Parathyroid adenoma (tissue), 2 donors: ENCODE measurements around the gene CCDC183.
"Not testable (repeated sequence)": the region's sequence is repeated elsewhere in the genome, so short reads cannot be mapped to it uniquely, and the experiment has no call there.

Experiments used
- H2AFZ ChIP-seq: fragments of 300-600 bp; sonication (generic); one replicate; pipeline ENCODE4 v1.7.0; 2017; ENCODE audit warnings: antibody characterized with exemption, mild to moderate bottlenecking
- H3K27ac ChIP-seq: fragments of 300-600 bp; sonication (generic); one replicate; pipeline ENCODE4 v1.7.0; 2017
- H3K27me3 ChIP-seq: fragments of 300-600 bp; sonication (generic); one replicate; pipeline ENCODE4 v1.7.0; 2017; ENCODE audit warnings: low read length; ENCODE audit not compliant: control insufficient read depth, insufficient read depth
- H3K36me3 ChIP-seq: fragments of 300-600 bp; sonication (generic); one replicate; pipeline ENCODE4 v1.7.0; 2017; ENCODE audit warnings: low read length; ENCODE audit not compliant: control insufficient read depth, insufficient read depth
- H3K4me1 ChIP-seq: fragments of 300-600 bp; sonication (generic); one replicate; pipeline ENCODE4 v1.7.0; 2017; ENCODE audit warnings: control low read depth
- H3K4me2 ChIP-seq: fragments of 300-600 bp; sonication (generic); one replicate; pipeline ENCODE4 v1.7.0; 2017; ENCODE audit warnings: low read length
- H3K4me3 ChIP-seq: fragments of 300-600 bp; sonication (generic); one replicate; pipeline ENCODE4 v1.7.0; 2017; ENCODE audit warnings: low read depth, low read length
- H3K79me2 ChIP-seq: fragments of 300-600 bp; sonication (generic); one replicate; pipeline ENCODE4 v1.7.0; 2017; ENCODE audit warnings: control low read depth
- H3K9ac ChIP-seq: fragments of 300-600 bp; sonication (generic); one replicate; pipeline ENCODE4 v1.7.0; 2017; ENCODE audit warnings: mild to moderate bottlenecking
- H3K9me3 ChIP-seq: fragments of 300-600 bp; sonication (generic); one replicate; pipeline ENCODE4 v1.7.0; 2017; ENCODE audit warnings: low read length; ENCODE audit not compliant: control insufficient read depth
- TF ChIP-seq, protein P1 (sequence below): fragments of 300-600 bp; sonication (generic); IDR thresholded peaks from one replicate; pipeline ENCODE4 v1.7.0; 2017; ENCODE audit warnings: antibody characterized with exemption, mild to moderate bottlenecking
- donor health status: primary hyperparathyroidism.

Gene CCDC183

DNA sequence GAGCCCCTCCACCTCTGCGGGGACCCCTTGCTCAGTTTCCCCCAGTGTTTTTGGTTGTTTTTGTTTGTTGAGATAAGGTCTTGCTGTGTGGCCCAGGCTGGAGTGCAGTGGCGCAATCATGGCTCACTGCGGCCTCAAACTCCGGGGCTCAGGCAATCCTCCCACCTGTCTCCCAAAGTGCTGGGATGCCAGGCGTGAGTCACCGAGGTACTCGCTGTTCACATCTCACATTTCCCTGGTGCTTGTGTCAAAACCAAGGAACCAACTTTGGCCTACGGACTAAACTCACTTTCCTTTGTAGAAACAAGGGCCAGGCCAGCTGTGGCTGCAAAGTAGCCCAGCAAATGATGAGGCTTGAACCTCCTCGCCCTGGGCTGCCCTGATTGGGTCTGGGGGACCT lies 36.4 kb downstream of the CCDC183 start:
- H3K9me3 ChIP-seq = no peaks in the 10 kb centered on the region
- TF ChIP-seq, protein P1, sequence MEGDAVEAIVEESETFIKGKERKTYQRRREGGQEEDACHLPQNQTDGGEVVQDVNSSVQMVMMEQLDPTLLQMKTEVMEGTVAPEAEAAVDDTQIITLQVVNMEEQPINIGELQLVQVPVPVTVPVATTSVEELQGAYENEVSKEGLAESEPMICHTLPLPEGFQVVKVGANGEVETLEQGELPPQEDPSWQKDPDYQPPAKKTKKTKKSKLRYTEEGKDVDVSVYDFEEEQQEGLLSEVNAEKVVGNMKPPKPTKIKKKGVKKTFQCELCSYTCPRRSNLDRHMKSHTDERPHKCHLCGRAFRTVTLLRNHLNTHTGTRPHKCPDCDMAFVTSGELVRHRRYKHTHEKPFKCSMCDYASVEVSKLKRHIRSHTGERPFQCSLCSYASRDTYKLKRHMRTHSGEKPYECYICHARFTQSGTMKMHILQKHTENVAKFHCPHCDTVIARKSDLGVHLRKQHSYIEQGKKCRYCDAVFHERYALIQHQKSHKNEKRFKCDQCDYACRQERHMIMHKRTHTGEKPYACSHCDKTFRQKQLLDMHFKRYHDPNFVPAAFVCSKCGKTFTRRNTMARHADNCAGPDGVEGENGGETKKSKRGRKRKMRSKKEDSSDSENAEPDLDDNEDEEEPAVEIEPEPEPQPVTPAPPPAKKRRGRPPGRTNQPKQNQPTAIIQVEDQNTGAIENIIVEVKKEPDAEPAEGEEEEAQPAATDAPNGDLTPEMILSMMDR = no peak
- no peak overlapping the region for H2AFZ ChIP-seq
- no peaks in the 10 kb centered on the region for H3K27me3 ChIP-seq
- H3K36me3 ChIP-seq = no peaks in the 10 kb centered on the region
- H3K27ac ChIP-seq = no peak overlapping the region
- H3K4me2 ChIP-seq = no peak overlapping the region
- H3K9ac ChIP-seq = no peak overlapping the region
- no peak overlapping the region for H3K4me3 ChIP-seq
- no peaks in the 10 kb centered on the region for H3K79me2 ChIP-seq
- H3K4me1 ChIP-seq = no peaks in the 10 kb centered on the region

DNA sequence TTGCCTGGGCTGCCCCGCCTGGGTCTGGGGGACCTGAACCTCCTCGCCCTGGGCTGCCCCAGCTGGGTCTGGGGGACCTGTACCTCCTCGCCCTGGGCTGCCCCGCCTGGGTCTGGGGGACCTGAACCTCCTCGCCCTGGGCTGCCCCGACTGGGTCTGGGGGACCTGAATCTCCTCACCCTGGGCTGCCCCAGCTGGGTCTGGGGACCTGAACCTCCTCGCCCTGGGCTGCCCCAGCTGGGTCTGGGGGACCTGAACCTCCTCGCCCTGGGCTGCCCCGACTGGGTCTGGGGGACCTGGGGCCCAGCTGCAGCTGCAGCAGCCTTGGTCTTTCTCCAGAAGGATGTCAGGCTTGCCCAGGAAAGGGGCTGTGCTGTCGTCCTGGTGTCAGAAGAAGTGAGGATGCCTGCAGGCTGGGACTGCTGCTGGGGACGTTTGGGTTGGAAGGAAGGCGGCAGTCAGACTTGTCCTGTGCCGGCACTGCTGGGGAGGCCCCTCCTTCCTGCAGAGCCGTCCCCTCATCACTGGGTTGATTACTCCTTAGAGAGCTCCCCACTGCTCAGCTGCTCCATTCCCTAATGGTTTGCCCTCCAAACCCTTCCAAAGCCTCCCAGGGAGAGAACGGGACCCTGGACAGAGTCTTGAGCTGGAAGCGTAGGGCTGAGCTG lies 37.4 kb downstream of the CCDC183 start:
- H3K36me3 ChIP-seq, H3K4me1 ChIP-seq: not testable (repeated sequence)

DNA sequence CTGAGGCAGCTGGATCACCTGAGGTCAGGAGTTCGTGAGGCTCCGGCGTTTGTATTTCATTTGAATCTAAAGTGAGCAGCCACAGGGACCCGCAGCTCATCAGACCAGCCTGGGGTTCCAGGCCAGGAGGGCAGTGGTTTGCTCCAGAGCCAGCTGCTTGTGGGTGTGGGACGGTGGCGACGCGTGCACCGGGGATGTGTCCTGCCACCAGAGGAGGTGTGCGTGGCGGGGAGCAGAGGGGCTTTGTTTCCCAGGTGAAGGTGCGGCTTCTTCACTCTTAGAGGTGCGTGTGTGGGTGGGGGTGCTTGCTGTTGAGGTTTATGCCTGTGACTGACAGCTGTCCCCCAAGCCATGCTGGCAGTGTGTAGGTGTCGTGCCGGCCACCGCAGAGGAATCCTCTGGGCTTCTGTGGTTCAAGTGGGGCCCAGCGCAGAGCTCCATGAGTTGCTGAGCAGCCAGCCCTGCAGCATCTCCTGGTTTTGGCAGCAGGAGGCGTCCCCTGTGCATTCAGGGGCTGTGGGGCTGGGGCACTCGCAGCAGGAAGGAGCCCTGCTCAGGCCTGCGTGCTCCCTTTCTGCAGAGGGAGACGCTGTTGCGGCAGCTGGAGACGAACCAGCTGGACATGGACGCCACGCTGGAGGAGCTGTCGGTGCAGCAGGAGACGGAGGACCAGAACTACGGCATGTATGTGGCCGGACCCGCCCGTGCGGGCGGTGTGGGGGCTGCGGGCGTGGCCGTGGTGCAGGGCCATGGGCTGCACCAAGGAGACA lies 39.2 kb downstream of the CCDC183 start:
- Histone ChIP-seq H3K79me2 (no peaks in the 10 kb centered on the region), H3K9me3 (no peaks in the 10 kb centered on the region), H3K36me3 (no peaks in the 10 kb centered on the region), H2AFZ (no peak overlapping the region), H3K4me3 (no peak overlapping the region), H3K4me2 (no peak overlapping the region), H3K27ac (no peak overlapping the region), H3K4me1 (no peaks in the 10 kb centered on the region), H3K9ac (no peak overlapping the region), H3K27me3 (no peaks in the 10 kb centered on the region)
- TF ChIP-seq, protein P1 = no peak

More for the DNA sequence above, 37.4 kb downstream of the CCDC183 start:
- H3K27me3 ChIP-seq, H3K79me2 ChIP-seq, H2AFZ ChIP-seq, H3K9ac ChIP-seq, H3K9me3 ChIP-seq, H3K4me2 ChIP-seq, H3K4me3 ChIP-seq, H3K27ac ChIP-seq: not testable (repeated sequence)

DNA sequence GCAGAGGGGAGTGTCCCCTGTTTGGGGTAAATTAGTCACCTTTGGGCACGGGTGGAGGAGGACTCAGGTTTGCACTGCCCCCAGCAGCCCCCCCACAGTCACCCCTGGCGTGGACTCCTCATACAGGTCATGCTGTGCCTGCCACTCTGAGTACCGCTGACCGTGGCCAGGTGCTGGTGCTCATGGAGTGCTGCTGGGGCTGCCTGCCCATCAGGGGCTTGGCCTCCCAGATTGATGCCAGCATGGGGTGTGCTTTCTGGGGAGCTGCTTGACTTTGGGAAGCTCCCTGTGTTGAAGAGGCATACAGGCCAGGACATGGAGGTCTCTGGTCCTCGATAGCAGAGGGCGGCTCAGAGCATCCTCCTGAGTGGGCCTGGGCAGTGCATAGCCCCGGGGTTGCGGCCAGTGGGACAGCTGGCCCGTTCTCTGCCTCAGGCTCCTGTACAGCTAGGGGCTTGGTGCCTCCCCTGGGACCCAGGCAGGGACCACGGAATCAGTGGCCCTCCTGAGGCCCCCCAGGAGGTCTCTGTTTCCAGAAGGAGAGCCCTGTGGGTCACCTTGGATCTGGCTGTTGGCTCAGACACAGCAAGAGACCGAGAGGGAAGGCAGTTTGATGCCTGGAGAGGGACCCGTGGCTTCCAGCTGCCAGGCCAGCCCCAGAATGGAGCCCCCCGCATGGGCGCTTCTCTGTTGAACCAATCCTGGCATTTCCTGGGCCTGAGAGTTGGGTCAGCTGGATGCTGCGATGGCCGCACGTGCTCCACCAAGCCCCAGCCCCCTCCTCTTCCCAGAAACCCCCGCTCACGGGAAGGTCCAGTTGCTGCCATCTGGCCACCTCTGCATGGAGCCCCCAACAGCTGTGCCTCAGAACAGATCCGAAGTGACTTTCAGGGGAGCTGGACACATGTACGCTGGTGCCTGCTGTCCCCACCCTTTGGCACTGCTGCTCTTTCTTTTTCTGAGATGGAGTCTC lies 40.1 kb downstream of the CCDC183 start:
- no peaks in the 10 kb centered on the region for H3K36me3 ChIP-seq
- TF ChIP-seq, protein P1 = no peak

More for the DNA sequence above, 40.1 kb downstream of the CCDC183 start:
- no peak overlapping the region for H2AFZ ChIP-seq
- H3K4me1 ChIP-seq = no peaks in the 10 kb centered on the region
- no peak overlapping the region for H3K4me2 ChIP-seq
- H3K4me3 ChIP-seq = no peak overlapping the region
- H3K79me2 ChIP-seq = no peaks in the 10 kb centered on the region
- no peak overlapping the region for H3K27ac ChIP-seq
- H3K9ac ChIP-seq = no peak overlapping the region
- H3K27me3 ChIP-seq = no peaks in the 10 kb centered on the region
- no peaks in the 10 kb centered on the region for H3K9me3 ChIP-seq
